ENCODE measurements around the gene BATF.
A peak's percentile ranks its signal among the peaks of the same experiment; 100 is the strongest.

BATF gene

GRCh38 chr14:75535164-75535898 lies 13.1 kb downstream of the BATF start:
- DNase-seq: no peak

- DNase-seq: no peak
These were observed 14.8 kb downstream of the BATF start for GRCh38 chr14:75537071-75537470.

GRCh38 chr14:75539162-75539560 lies 16.9 kb downstream of the BATF start:
- no peak for DNase-seq

- no peak for DNase-seq
These were observed 17.6 kb downstream of the BATF start for GRCh38 chr14:75539561-75540478.

GRCh38 chr14:75540479-75540851 lies 18.2 kb downstream of the BATF start:
- no peak for DNase-seq

- no peak for DNase-seq
These were observed 20.4 kb downstream of the BATF start for GRCh38 chr14:75542588-75543091.

GRCh38 chr14:75543253-75543652 lies 21.0 kb downstream of the BATF start:
- DNase-seq: no peak

DNA sequence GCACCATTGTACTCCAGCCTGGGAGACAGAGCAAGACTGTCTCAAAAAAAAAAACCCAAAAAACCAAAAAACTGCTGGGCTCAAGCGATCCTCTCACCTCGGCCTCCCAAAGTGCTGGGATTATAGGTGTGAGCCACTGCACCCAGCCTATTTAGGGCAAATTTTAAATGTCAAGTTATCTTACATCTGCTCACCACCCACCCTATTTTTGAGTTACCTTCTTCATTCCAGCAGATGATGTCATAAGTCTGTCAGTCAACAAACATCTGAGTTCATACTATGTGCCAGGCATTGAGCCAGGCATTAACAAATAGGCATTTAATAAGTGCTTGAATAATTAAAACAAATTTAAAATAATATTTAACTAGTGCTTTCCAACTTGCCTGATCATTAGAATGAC lies 21.5 kb downstream of the BATF start:
- no peak for DNase-seq

DNA sequence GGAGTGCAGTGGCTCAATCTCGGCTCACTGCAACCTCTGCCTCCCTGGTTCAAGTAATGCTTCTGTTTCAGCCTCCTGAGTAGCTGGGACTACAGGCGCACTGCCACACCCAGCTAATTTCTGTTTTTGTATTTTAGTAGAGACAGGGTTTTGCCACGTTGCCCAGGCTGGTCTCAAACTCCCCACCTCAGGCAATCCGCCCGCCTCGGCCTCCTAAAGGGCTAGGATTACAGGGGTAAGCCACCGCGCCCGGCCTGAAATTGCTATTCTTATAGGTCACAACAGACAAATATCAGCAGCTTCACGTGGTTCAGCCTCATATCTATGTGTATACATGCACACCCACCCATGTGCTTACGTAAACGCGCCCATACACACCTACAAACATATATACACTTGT lies 23.6 kb downstream of the BATF start:
- no peak for DNase-seq

DNA sequence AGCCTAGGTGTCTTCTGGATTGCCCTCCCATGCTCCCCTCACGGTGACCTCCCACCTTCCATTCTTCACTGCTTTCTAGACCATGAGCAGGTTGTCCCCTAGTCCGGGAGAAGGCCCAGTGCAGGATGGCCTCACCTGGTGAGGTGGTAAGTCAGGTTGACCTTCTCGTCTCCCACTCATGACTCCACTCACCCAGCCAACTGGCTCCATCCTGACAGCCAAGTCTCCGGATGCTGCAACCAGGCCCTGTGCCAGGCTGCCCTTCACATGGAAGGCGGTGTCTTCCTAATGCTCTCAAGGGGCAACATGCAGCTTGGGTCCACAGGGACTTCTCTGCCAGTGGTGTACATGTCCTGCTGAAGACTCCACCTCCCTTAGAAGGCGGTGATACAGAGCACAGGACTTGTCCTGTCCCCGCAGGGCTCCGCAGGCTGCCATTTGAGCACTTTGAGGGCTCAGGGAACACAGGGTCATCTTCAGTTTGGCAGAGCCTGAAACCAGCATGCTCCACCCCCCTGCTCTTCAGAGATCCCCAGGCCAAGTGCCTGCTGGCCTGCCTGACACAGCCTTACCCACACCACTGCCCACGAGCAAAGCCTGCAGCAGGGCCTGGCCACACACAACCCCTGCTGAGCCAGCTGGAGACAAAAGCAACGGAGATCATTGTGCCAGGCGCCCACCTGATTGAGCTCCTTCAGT lies 25.4 kb downstream of the BATF start:
- no peak for DNase-seq

DNA sequence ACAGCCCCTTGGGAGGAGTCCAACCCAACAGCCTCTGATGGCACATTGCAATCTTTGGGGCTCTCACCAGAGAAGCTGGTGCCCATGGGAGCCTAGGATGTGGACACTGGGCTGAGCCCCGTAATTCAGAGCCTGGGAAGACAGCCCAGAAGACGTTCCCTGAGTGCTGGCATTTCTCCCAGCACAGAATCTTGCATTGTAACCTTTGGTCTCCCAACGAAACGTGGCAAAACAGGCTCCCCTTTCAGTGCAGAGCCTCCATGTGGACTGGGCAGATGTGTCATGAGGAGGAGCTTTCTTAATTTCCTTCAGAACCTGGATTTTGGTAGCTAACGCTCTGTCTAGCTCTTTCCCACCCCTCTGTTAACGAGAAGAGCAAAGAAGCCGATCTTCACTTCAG lies 26.3 kb downstream of the BATF start:
- DNase-seq: no peak

DNA sequence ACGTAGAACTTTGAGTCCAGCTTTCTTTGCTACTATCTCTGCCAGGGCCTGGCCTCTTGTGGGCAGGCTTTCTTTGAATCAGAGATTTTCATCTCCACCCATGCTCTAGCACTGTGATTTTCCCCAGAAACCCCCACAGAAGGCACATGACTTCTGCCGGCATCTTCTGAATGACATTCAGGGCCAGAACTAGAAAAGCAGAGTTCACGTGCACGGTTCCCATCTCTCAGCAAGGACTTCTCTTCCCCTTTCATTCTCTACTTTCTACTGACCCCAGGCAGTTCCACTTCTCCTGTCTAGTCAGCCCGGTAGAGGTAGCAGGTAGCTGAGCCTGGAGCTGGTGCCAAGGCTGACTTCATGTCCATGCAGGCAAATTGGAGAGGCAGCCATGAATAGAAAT lies 26.9 kb downstream of the BATF start:
- no peak for DNase-seq

DNA sequence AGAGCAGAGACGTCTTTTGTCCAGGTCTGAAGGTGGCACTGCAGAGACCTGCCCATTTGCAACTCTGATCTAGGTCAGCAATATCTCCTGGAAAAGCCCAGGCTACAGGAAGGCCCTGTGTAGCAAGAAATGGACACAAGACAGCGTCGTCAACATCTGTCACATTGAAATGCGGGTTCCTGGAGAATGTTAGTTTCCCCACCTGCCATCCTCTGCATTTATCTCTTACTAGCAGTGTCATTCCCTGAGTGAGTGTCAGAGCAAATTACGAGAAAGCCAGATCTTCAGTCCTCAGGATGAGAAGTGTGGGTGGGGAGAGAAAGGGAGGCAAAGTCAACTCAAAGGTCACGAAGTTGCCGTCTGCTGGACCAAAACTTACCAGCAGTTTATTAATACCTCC lies 28.8 kb downstream of the BATF start:
- DNase-seq: no peak

- no peak for DNase-seq
These were observed 30.9 kb downstream of the BATF start for GRCh38 chr14:75553157-75553556.

GRCh38 chr14:75553761-75554364 lies 31.6 kb downstream of the BATF start:
- no peak for DNase-seq

- no peak for DNase-seq
These were observed 32.2 kb downstream of the BATF start for GRCh38 chr14:75554482-75554881.

- DNase-seq: no peak
These were observed 36.2 kb downstream of the BATF start for GRCh38 chr14:75558440-75558839.

GRCh38 chr14:75559045-75559444 lies 36.8 kb downstream of the BATF start:
- DNase-seq: no peak

DNA sequence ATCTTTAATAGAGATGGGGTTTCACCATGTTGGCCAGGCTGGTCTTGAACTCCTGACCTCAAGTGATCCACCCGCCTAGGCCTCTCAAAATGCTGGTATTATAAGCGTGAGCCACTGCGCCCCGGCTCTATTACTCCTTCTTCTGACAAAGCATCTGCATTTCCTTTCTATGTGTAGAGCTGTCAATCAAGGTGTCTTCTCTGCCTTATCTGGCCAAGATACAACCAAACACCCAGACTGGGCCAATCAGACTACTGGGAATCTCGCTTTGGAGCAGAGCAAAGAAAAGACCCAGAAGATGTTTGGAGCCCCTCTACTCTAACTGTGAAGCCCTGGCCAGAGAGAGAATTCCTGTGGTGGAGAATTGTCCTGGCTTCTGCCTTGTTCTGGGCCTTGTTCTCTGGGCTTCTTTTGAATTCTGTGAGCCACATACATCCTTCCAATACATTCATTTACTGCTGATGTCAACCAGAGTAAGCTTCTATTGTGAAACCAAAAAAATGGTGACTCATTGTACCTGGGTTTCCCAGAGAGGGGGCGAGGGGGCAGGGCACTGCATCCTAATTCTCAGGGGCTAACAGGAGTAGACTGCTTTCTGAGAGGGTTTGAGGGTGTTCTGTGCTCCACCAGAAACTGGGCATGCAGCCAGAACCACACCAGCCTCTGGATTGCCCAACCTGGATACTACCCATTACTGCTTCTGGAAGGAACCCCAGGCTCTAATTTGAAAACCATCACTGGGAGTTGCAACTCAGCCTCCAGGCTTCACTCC lies 37.4 kb downstream of the BATF start:
- DNase-seq: no peak

- DNase-seq: peak; percentile 48 to 73
These were observed 38.8 kb downstream of the BATF start for GRCh38 chr14:75561013-75561432.

DNA sequence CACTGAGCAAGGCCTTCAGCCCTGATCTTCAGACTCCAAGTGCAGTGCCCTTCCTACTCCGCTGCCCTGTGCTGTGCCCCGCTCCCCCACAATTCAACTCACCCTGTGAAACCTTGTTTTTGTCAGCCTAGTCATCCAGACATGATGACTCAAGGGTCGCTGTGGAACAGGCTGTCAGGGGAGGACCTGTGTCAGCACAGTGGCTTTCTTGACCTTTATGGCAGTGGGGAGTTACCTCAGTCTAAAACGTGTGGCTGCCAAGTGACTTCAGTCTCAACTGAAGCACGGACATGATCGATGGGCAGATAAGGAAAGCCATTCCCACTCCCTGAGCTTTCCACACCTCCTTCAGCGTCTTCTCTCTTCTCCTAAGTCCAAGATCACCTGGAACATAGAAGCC lies 39.8 kb downstream of the BATF start:
- DNase-seq: no peak

DNA sequence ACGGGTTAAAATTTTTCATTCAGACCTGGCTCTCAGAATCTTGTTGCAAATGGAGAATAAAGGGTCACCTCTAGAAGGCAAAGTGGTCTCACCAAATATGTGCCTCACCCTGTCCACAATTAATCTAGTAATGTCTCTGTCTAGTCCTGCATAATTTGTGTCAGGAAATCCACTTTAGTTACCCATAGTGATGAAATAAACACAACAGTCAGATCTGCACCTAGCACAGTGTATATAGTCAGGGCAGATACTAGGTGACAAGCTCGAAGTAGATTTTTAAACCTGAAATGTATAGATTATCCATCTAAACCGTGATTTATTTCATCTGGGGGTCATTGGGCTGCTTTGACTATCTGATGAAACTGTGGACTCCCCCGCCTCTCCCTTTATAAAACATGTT lies 40.2 kb downstream of the BATF start:
- no peak for DNase-seq

Data from SW 1271 (cell line).